Loucy (cell line): Measurements from ENCODE around the gene NCF4.

Experiments
- H2AFZ ChIP-seq: fragments of 200-600 bp; sonication (generic); 2 replicates; pipeline ENCODE4 v1.6.0; 2016; ENCODE audit warnings: antibody characterized with exemption, mild to moderate bottlenecking, low read length, moderate library complexity
- H3F3A ChIP-seq: fragments of 200-600 bp; 2 replicates; pipeline ENCODE4 v1.6.0; 2016; ENCODE audit warnings: antibody characterized with exemption, low read depth, mild to moderate bottlenecking
- H3K27me3 ChIP-seq: fragments of 200-600 bp; sonication (generic); 2 replicates; pipeline ENCODE4 v1.6.1; 2014; ENCODE audit warnings: low read length, mild to moderate bottlenecking; ENCODE audit not compliant: insufficient read depth, poor library complexity, severe bottlenecking
- H3K36me3 ChIP-seq: fragments of 200-600 bp; sonication (generic); 2 replicates; pipeline ENCODE4 v1.6.1; 2016; ENCODE audit warnings: low read length; ENCODE audit not compliant: insufficient read depth
- H3K4me1 ChIP-seq: fragments of 200-600 bp; sonication (generic); 2 replicates; pipeline ENCODE4 v1.5.1; 2014; ENCODE audit warnings: low read length, mild to moderate bottlenecking; ENCODE audit not compliant: insufficient read depth, poor library complexity, severe bottlenecking
- H3K4me2 ChIP-seq: fragments of 200-600 bp; sonication (generic); 2 replicates; pipeline ENCODE4 v1.6.0; 2014; ENCODE audit warnings: antibody characterized with exemption, low read length, low read depth, mild to moderate bottlenecking; ENCODE audit not compliant: poor library complexity, severe bottlenecking
- H3K4me3 ChIP-seq: fragments of 200-600 bp; sonication (generic); 2 replicates; pipeline ENCODE4 v1.5.1; 2014; ENCODE audit warnings: low read length, mild to moderate bottlenecking, mixed read lengths; ENCODE audit not compliant: poor library complexity, severe bottlenecking
- H3K79me2 ChIP-seq: fragments of 200-600 bp; sonication (generic); 2 replicates; pipeline ENCODE4 v1.6.1; 2014; ENCODE audit warnings: low read length; ENCODE audit not compliant: insufficient read depth
- H3K9ac ChIP-seq: fragments of 200-600 bp; sonication (generic); 2 replicates; pipeline ENCODE4 v1.6.0; 2014; ENCODE audit warnings: mild to moderate bottlenecking, low read depth, low read length, moderate library complexity; ENCODE audit not compliant: poor library complexity, severe bottlenecking
- H3K9me2 ChIP-seq: fragments of 200-600 bp; sonication (generic); replicated peaks from 2 replicates; pipeline ENCODE4 v1.6.1; 2016; ENCODE audit warnings: low read depth, low read length, mixed read lengths
- H3K9me3 ChIP-seq: fragments of 200-600 bp; sonication (generic); 2 replicates; pipeline ENCODE4 v1.6.1; 2014; ENCODE audit warnings: mild to moderate bottlenecking, antibody characterized with exemption, low read length, low read depth; ENCODE audit not compliant: insufficient read depth
- H4K20me1 ChIP-seq: fragments of 200-600 bp; sonication (generic); 2 replicates; pipeline ENCODE4 v1.6.0; 2014; ENCODE audit warnings: antibody characterized with exemption, low read length, mild to moderate bottlenecking; ENCODE audit not compliant: insufficient read depth, poor library complexity, severe bottlenecking
- CTCF ChIP-seq: fragments of 200-600 bp; sonication (generic); conservative IDR thresholded peaks from 2 replicates; pipeline ENCODE4 v1.5.1; 2014; ENCODE audit warnings: mild to moderate bottlenecking, antibody characterized with exemption, low read length
- EZH2phosphoT487 ChIP-seq: fragments of 200-600 bp; IDR thresholded peaks from 2 replicates; pipeline ENCODE4 v1.6.1; 2018; ENCODE audit warnings: antibody characterized with exemption, mild to moderate bottlenecking, moderate library complexity, borderline replicate concordance

Gene NCF4

GRCh38 chr22:36856121-36856791 lies 4.5 kb upstream of the NCF4 start:
- Histone ChIP-seq H3K79me2 (no peaks in the 10 kb centered on the region), H3F3A (no peaks in the 10 kb centered on the region), H3K4me1 (peaks cover 5% of the 10 kb centered on the region), H3K9ac (peak overlapping the region; percentile 8), H3K4me3 (no peak overlapping the region), H3K27me3 (peaks cover 16% of the 10 kb centered on the region), H3K9me2 (no peaks in the 10 kb centered on the region), H3K9me3 (no peaks in the 10 kb centered on the region), H2AFZ (no peak overlapping the region), H3K4me2 (no peak overlapping the region), H4K20me1 (no peaks in the 10 kb centered on the region), H3K36me3 (no peaks in the 10 kb centered on the region)
- TF ChIP-seq CTCF (peak; percentile 100), EZH2phosphoT487 (no peak)

- no peaks in the 10 kb centered on the region for H3K9me3 ChIP-seq
- TF ChIP-seq EZH2phosphoT487: no peak
- TF ChIP-seq CTCF: no peak
- no peak overlapping the region for H3K4me3 ChIP-seq
- no peaks in the 10 kb centered on the region for H3F3A ChIP-seq
- H4K20me1 ChIP-seq: no peaks in the 10 kb centered on the region
- H2AFZ ChIP-seq: no peak overlapping the region
- peaks cover 5% of the 10 kb centered on the region for H3K4me1 ChIP-seq
- H3K27me3 ChIP-seq: peaks cover 11% of the 10 kb centered on the region
- no peak overlapping the region for H3K4me2 ChIP-seq
- no peaks in the 10 kb centered on the region for H3K79me2 ChIP-seq
- H3K36me3 ChIP-seq: no peaks in the 10 kb centered on the region
- no peaks in the 10 kb centered on the region for H3K9me2 ChIP-seq
- H3K9ac ChIP-seq: no peak overlapping the region
Measured at GRCh38 chr22:36856792-36857135, 4.0 kb upstream of the NCF4 start.

GRCh38 chr22:36858156-36858555 lies 2.6 kb upstream of the NCF4 start:
- H3K4me3 ChIP-seq: no peak overlapping the region
- no peak overlapping the region for H2AFZ ChIP-seq
- H3K79me2 ChIP-seq: no peaks in the 10 kb centered on the region
- no peaks in the 10 kb centered on the region for H3K9me2 ChIP-seq
- TF ChIP-seq EZH2phosphoT487 (no peak), CTCF (no peak)
- H3K9ac ChIP-seq: no peak overlapping the region
- H3K9me3 ChIP-seq: no peaks in the 10 kb centered on the region
- peaks cover 2% of the 10 kb centered on the region for H3K4me1 ChIP-seq
- no peaks in the 10 kb centered on the region for H3K36me3 ChIP-seq
- H3K4me2 ChIP-seq: no peak overlapping the region
- H4K20me1 ChIP-seq: no peaks in the 10 kb centered on the region
- no peaks in the 10 kb centered on the region for H3K27me3 ChIP-seq
- H3F3A ChIP-seq: no peaks in the 10 kb centered on the region
